ENCODE data around the gene CALML3.

The CALML3 gene

GRCh38 chr10:5509236-5509635, 15.5 kb upstream of the CALML3 start:
- no peak overlapping the region for H3K9ac ChIP-seq (ENCODE audit: low read length)
- H3K4me3 ChIP-seq (ENCODE audit: low read depth, low read length): no peak overlapping the region
- H3K36me3 ChIP-seq (ENCODE audit: control insufficient read depth, insufficient read depth, low read length): no peaks in the 10 kb centered on the region
- no peak overlapping the region for H3K27ac ChIP-seq (ENCODE audit: low read depth, low read length)
- no peaks in the 10 kb centered on the region for H3K9me3 ChIP-seq (ENCODE audit: control insufficient read depth, insufficient read depth, low read depth, low read length)
- H3K27me3 ChIP-seq (ENCODE audit: control insufficient read depth, insufficient read depth, low read length): no peaks in the 10 kb centered on the region
- no peaks in the 10 kb centered on the region for H3K4me1 ChIP-seq (ENCODE audit: control insufficient read depth, insufficient read depth, low read length)

DNA sequence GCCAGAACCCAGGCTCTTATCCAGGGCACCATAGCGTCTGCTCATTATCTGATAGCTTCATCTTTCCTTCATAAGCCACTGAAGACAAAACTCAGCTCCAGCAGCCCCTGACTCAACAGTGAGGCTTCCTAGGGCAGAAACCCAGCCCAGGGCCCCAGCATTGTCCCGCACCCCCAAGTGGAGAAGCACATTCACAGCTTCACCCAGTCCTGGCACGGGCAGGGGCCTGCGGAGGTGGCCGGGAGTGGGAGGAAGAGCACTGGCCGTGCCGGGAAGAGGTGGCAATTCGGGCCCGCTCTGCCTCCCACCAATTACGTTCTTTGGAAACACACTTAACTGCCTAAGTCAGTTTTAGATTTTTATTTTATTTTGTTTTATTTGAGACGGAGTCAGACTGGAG, 15.1 kb upstream of the CALML3 start:
- H3K9me3 ChIP-seq (ENCODE audit: control insufficient read depth, insufficient read depth, low read depth, low read length): no peaks in the 10 kb centered on the region
- no peak overlapping the region for H3K27ac ChIP-seq (ENCODE audit: low read depth, low read length)
- H3K27me3 ChIP-seq (ENCODE audit: control insufficient read depth, insufficient read depth, low read length): no peaks in the 10 kb centered on the region
- H3K4me3 ChIP-seq (ENCODE audit: low read depth, low read length): no peak overlapping the region
- no peaks in the 10 kb centered on the region for H3K36me3 ChIP-seq (ENCODE audit: control insufficient read depth, insufficient read depth, low read length)
- H3K9ac ChIP-seq (ENCODE audit: low read length): no peak overlapping the region
- H3K4me1 ChIP-seq (ENCODE audit: control insufficient read depth, insufficient read depth, low read length): no peaks in the 10 kb centered on the region

GRCh38 chr10:5510281-5511072, 14.3 kb upstream of the CALML3 start:
- H3K27ac ChIP-seq (ENCODE audit: low read depth, low read length): no peak overlapping the region
- no peak overlapping the region for H3K4me3 ChIP-seq (ENCODE audit: low read depth, low read length)
- H3K4me1 ChIP-seq (ENCODE audit: control insufficient read depth, insufficient read depth, low read length): no peaks in the 10 kb centered on the region

GRCh38 chr10:5511231-5511884, 13.4 kb upstream of the CALML3 start:
- H3K36me3 ChIP-seq (ENCODE audit: control insufficient read depth, insufficient read depth, low read length): no peaks in the 10 kb centered on the region
- no peaks in the 10 kb centered on the region for H3K27me3 ChIP-seq (ENCODE audit: control insufficient read depth, insufficient read depth, low read length)
- H3K9ac ChIP-seq (ENCODE audit: low read length): no peak overlapping the region
- H3K27ac ChIP-seq (ENCODE audit: low read depth, low read length): no peak overlapping the region
- H3K4me1 ChIP-seq (ENCODE audit: control insufficient read depth, insufficient read depth, low read length): no peaks in the 10 kb centered on the region
- no peaks in the 10 kb centered on the region for H3K9me3 ChIP-seq (ENCODE audit: control insufficient read depth, insufficient read depth, low read depth, low read length)
- H3K4me3 ChIP-seq (ENCODE audit: low read depth, low read length): no peak overlapping the region

More at GRCh38 chr10:5510281-5511072, 14.3 kb upstream of the CALML3 start:
- Histone ChIP-seq H3K36me3 (ENCODE audit: control insufficient read depth, insufficient read depth, low read length) (no peaks in the 10 kb centered on the region), H3K9me3 (ENCODE audit: control insufficient read depth, insufficient read depth, low read depth, low read length) (no peaks in the 10 kb centered on the region), H3K27me3 (ENCODE audit: control insufficient read depth, insufficient read depth, low read length) (no peaks in the 10 kb centered on the region), H3K9ac (ENCODE audit: low read length) (no peak overlapping the region)

DNA sequence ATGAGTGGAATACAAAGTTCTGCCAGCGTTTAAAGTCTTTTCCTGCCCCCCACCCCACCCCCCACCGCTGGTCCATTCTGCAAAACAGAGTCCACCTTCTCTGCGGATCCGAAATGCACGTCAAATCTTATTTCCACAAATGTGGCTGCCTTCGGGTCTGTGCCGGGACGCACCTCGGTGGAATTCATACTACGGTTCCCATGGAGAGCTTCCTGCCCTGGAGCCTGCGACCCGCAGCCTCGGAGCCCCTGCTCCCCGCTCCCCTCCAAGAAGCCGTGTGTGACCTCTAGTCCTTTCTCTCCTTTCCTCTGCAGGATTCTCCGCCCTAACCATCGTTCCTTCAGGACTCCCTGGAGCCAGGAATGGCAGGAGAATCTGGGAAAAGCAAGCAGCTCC, 12.9 kb upstream of the CALML3 start:
- no peaks in the 10 kb centered on the region for H3K4me1 ChIP-seq (ENCODE audit: control insufficient read depth, insufficient read depth, low read length)
- H3K36me3 ChIP-seq (ENCODE audit: control insufficient read depth, insufficient read depth, low read length): no peaks in the 10 kb centered on the region
- H3K9ac ChIP-seq (ENCODE audit: low read length): no peak overlapping the region
- no peaks in the 10 kb centered on the region for H3K27me3 ChIP-seq (ENCODE audit: control insufficient read depth, insufficient read depth, low read length)
- no peaks in the 10 kb centered on the region for H3K9me3 ChIP-seq (ENCODE audit: control insufficient read depth, insufficient read depth, low read depth, low read length)
- H3K27ac ChIP-seq (ENCODE audit: low read depth, low read length): no peak overlapping the region
- no peak overlapping the region for H3K4me3 ChIP-seq (ENCODE audit: low read depth, low read length)

DNA sequence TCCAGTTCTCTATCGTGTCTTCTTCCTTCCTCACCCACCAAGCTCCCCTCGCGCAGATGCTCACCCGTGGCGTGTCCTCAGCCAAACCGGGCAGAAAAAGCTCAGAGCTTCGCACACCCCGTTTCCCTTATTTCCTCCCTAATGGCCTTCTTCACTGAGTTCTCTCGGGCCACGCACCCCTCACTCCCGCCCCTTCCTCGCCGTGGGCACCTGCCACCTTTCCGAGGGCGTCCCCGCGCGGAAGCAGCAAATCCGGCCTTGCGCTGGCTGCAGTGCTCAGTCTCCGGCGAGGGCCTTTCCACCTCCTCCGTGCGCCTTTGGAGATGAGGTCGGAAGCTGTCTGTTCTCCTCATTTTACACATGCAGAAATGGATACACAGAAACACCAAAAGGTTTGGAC, 12.4 kb upstream of the CALML3 start:
- H3K9ac ChIP-seq (ENCODE audit: low read length): no peak overlapping the region
- H3K27ac ChIP-seq (ENCODE audit: low read depth, low read length): no peak overlapping the region
- no peaks in the 10 kb centered on the region for H3K9me3 ChIP-seq (ENCODE audit: control insufficient read depth, insufficient read depth, low read depth, low read length)
- H3K27me3 ChIP-seq (ENCODE audit: control insufficient read depth, insufficient read depth, low read length): no peaks in the 10 kb centered on the region
- no peak overlapping the region for H3K4me3 ChIP-seq (ENCODE audit: low read depth, low read length)
- H3K4me1 ChIP-seq (ENCODE audit: control insufficient read depth, insufficient read depth, low read length): no peaks in the 10 kb centered on the region
- H3K36me3 ChIP-seq (ENCODE audit: control insufficient read depth, insufficient read depth, low read length): no peaks in the 10 kb centered on the region

DNA sequence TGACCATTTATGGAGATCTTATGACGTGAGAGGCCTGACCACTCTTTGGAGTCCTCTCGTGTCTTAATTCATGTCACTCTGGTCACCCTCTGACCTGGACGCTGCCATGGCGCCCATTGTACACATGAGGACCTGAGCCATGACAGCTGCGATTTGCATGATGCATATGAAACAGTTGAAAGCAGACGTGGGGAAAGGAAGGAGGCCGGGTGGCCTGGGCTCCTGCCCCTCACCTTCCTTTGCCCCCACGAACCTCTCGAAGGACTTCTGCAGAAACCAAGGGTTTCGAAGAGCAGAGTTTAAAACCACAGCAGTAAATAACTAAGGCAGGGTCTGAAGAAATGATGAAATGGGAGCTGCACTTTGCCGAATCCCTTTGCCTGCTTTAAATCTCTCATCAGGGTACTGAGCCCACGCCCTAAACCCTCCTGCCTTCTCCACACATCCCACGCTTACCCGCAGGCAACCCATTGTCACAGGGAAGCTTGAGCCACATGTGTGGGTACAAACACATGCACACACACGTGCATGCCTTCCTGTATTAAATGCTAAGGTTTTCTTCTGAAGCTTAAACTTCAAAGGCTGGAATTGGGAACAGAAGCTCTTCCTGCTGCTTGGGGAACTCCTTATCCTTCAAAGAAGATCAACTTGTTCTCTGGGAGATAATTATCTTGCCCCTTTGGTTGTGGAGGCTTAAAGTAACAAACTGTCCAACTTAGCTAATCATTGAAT, 11.7 kb upstream of the CALML3 start:
- Histone ChIP-seq H3K4me3 (ENCODE audit: low read depth, low read length) (no peak overlapping the region), H3K27ac (ENCODE audit: low read depth, low read length) (no peak overlapping the region), H3K4me1 (ENCODE audit: control insufficient read depth, insufficient read depth, low read length) (no peaks in the 10 kb centered on the region), H3K27me3 (ENCODE audit: control insufficient read depth, insufficient read depth, low read length) (no peaks in the 10 kb centered on the region), H3K36me3 (ENCODE audit: control insufficient read depth, insufficient read depth, low read length) (no peaks in the 10 kb centered on the region), H3K9ac (ENCODE audit: low read length) (no peak overlapping the region), H3K9me3 (ENCODE audit: control insufficient read depth, insufficient read depth, low read depth, low read length) (no peaks in the 10 kb centered on the region)

- Histone ChIP-seq H3K4me1 (ENCODE audit: control insufficient read depth, insufficient read depth, low read length) (no peaks in the 10 kb centered on the region), H3K9me3 (ENCODE audit: control insufficient read depth, insufficient read depth, low read depth, low read length) (peaks cover 11% of the 10 kb centered on the region; the same call in 1 of the 2 replicates), H3K4me3 (ENCODE audit: low read depth, low read length) (no peak overlapping the region), H3K27ac (ENCODE audit: low read depth, low read length) (no peak overlapping the region), H3K9ac (ENCODE audit: low read length) (no peak overlapping the region), H3K36me3 (ENCODE audit: control insufficient read depth, insufficient read depth, low read length) (no peaks in the 10 kb centered on the region), H3K27me3 (ENCODE audit: control insufficient read depth, insufficient read depth, low read length) (no peaks in the 10 kb centered on the region)
These were observed 10.4 kb upstream of the CALML3 start for GRCh38 chr10:5514226-5514850.

DNA sequence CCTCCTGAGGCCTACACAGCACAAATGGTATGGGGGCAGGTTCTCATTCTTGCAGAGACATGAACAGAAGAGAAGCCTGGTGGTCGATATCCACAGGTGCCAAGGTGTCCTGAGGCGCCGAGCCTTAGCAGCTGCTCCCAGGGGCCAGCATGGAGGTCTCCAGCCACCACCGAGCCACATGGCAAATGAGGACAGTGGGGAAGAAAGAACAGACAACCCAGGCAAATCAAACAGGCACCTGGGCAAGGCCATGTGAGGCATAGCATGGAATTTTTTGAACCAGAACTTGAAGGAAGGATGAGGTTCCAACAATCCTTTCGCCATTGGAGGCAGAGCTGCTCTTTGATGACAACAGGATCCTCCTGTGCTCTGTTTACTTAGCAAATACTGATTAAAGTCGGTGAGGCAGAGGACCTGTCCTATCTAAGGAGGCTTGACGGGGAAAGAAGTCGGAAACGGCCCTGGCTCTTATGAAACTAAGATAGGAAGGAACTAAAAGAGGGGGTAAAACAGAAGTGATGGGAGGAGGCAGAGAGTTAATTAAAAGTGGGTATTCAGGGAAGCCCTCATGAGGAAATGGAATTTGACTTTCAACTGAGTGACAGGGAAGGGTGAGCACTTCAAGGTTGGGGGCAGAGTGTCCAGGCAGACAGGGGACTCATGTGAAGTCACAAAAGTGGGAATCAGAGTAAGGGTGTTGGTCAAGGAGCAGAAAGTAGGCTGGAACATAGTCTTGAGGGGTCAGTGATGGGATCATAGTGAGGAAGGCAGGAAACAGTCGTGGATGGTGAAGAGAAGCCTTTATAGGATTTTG, 8.6 kb upstream of the CALML3 start:
- Histone ChIP-seq H3K4me3 (ENCODE audit: low read depth, low read length) (no peak overlapping the region), H3K27me3 (ENCODE audit: control insufficient read depth, insufficient read depth, low read length) (no peaks in the 10 kb centered on the region), H3K36me3 (ENCODE audit: control insufficient read depth, insufficient read depth, low read length) (no peaks in the 10 kb centered on the region), H3K4me1 (ENCODE audit: control insufficient read depth, insufficient read depth, low read length) (no peaks in the 10 kb centered on the region), H3K27ac (ENCODE audit: low read depth, low read length) (no peak overlapping the region), H3K9ac (ENCODE audit: low read length) (no peak overlapping the region), H3K9me3 (ENCODE audit: control insufficient read depth, insufficient read depth, low read depth, low read length) (peaks cover 18% of the 10 kb centered on the region)

DNA sequence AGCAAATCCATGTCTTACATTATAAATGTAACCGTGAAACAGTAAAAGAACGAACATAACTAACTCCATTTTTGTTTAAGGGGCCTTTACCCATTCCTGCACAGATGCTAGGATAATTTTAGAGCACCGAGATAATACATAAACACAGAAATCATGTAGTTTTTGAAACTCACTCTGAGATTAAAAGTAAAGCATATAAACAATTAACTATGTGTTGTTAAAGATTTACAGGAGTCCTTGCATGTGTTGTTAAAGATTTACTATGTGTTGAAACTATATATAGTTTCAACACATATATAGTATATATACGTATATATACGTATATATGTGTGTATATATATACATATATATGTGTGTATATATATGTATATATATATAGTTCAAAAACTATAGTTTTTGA, 7.2 kb upstream of the CALML3 start:
- no peaks in the 10 kb centered on the region for H3K4me1 ChIP-seq (ENCODE audit: control insufficient read depth, insufficient read depth, low read length)
- H3K27me3 ChIP-seq (ENCODE audit: control insufficient read depth, insufficient read depth, low read length): no peaks in the 10 kb centered on the region
- H3K27ac ChIP-seq (ENCODE audit: low read depth, low read length): no peak overlapping the region
- H3K4me3 ChIP-seq (ENCODE audit: low read depth, low read length): no peak overlapping the region
- H3K36me3 ChIP-seq (ENCODE audit: control insufficient read depth, insufficient read depth, low read length): no peaks in the 10 kb centered on the region
- H3K9ac ChIP-seq (ENCODE audit: low read length): no peak overlapping the region
- peaks cover 18% of the 10 kb centered on the region for H3K9me3 ChIP-seq (ENCODE audit: control insufficient read depth, insufficient read depth, low read depth, low read length)

Measured in HUES6 (cell line).